ENCODE results near the gene HCFC1R1.

Gene HCFC1R1

DNA sequence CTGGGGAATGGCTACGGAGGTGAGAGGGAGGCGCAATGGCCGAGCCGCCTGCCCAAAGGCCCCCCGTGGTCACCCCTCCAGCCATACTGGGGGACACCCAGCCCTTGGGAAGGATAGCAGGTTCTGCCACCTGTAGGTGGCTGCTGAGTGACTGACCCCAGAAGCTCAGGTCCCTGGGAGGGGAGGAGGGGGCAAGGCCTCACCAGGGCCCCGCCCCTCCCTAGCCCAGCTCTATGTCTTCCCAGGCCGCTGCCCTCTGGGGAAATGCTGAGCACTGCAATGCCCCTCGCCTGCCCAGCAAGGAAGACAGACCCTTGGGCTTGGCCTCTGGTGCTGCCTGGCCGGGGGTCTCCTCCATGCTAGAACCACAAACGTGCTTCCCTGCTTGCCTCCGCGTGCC is 22.4 kb downstream of the HCFC1R1 start:
- no peak for DNase-seq (ENCODE audit: low read depth in 2 of 2)

GRCh38 chr16:3000540-3000939 is 23.2 kb downstream of the HCFC1R1 start:
- DNase-seq (ENCODE audit: low read depth in 2 of 2): no peak

DNA sequence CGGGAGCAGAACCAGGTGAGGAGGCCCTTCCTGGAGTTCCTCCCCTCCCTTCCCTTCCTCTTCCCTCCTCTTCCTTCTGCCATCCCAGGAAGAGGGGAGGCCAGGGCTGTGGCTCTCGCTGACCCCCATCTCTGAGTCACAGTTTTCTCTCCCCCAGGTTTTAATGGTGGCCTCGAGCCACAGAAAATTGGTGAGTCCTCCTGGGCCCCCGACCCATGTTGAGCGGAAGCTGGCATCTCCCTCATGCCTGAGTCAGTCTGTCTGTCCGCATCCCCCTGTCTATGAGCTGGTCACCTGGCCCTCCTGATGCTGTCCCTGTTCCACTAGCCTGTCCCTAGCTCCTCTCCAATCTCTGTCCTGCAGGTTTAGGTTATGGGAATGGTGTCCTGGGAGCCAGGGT is 23.8 kb downstream of the HCFC1R1 start:
- DNase-seq (ENCODE audit: low read depth in 2 of 2): no peak

DNA sequence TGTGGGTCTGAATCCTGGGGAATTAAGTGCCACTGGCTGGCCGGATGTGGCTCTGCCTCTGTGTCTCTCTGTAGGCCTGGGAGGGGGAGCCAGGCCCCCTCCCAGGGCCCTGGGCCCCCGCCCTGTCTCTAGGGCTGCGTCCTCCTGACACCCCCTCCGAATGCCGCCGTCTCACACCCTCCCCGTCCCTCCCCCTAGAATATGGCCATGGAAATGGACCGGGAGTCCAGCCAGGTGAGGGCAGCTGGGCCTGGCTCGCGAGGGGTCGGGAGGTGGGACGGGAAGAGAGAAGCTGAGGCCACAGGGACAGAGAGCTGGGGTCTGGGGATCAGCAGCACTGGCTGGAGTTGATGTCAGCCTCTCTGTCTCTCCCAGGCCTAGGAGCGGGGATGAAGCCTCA is 27.4 kb downstream of the HCFC1R1 start:
- DNase-seq (ENCODE audit: low read depth in 2 of 2): no peak

DNA sequence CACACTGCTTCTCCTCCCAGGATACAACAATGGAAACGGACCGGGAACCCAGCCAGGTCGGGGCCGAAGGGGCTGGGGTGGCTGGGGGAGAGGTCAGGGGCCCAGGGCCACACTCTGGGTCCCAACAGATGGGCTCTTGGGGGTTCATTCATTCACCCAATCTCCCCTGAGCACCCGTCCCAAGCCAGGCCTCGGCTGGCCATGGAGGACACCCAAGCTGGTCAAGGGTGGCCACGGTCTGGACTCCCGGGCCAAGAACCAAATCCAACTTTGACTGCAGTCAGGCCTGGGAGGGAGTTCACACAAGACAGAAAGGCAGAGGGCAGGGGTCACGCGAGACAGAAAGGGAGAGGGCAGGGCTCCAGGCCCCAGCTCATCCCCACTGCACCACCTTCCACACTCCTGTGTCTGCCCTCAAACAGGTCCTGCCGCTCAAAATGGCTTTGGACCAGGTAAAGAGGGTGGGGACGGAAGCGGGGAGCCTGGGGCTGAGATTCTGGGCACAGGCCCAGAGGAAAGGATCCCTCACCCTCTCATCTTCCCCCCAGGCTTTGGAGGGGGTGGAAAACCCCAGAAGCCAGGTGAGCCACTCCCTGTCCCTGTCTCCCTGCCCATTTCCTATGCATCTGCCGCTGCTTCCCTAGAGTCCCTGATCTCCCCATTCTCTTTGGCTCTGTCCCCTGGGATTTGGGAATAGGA is 31.2 kb downstream of the HCFC1R1 start:
- no peak for DNase-seq (ENCODE audit: low read depth in 2 of 2)

GRCh38 chr16:2991566-2992261 is 32.0 kb downstream of the HCFC1R1 start:
- DNase-seq (ENCODE audit: low read depth in 2 of 2): no peak

GRCh38 chr16:2990891-2991290 is 32.9 kb downstream of the HCFC1R1 start:
- DNase-seq (ENCODE audit: low read depth in 2 of 2): no peak

DNA sequence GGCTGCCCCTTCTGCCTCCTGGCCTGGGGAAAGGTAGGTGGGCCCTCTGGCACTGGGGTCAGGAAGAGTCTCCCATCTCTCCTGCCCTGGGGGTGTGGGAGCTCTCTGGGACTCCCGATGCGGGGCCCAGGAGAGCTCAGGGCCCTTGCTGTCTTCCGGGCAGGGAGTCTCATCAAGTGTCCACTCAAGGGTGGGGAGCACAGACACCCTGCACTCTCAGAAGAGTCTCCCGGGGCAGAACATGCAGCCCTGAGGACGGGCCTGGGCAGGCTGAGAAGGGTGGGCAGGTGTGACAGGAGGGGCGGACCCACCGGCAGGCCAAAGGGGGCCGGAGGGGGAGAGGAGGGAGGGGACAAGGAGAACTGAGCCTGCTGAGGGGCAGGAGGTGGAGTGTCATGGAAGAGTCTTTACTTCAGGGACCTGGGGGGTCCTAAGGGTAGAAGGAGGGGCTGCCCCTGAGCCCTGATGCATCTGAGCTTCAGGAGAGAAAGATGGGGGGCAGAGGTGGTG is 35.1 kb downstream of the HCFC1R1 start:
- no peak for DNase-seq (ENCODE audit: low read depth in 2 of 2)

- DNase-seq (ENCODE audit: low read depth in 2 of 2): no peak
These were observed 35.9 kb downstream of the HCFC1R1 start for GRCh38 chr16:2987833-2988232.

DNA sequence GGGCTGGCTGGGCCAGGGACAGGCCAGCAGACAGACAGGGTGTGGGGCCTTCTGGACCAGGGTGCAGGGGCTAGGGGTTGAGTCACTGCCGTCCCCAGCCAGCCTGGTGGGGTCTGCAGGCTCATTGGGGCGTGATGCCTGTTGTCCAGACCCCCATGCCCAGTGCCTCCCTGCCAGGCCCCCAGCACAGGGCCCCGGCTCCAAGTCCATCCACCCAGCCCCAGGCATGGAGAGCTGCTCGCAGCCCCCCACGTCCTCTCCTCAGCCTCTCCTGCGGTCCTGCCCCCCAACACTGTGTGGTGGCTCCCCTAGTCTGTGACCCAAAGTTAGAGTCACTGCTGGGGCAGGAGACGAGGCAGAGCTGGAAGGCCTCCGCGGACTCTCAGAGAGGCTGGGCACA is 36.5 kb downstream of the HCFC1R1 start:
- DNase-seq (ENCODE audit: low read depth in 2 of 2): no peak

DNA sequence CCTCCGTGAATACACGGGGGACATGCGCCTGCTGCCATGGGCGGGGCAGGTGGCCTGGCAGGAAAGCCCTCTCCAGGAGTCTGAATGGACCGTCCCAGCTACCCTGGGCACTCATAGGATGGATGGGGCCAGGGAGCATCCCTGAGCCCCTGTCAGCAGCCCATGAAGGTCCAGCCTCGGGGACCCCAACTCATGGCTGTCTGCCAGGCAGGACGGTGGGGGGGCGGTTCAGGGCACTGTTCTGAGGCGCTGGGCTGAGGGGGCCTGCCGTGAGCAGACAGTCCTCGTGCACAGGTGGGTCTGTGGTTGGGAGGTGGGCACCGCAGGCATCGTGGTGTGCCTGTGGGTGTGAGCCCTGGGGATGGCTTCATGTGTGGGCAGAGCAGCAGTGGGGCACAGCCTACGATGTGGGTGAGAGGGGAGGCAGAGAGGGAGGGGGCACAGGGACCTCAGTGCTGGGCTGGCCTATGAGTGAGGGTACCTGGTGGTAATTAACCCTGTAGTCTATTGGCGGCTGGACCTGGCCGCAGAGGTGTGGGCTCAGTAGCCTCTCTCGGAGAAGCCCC is 37.0 kb downstream of the HCFC1R1 start:
- no peak for DNase-seq (ENCODE audit: low read depth in 2 of 2)

DNA sequence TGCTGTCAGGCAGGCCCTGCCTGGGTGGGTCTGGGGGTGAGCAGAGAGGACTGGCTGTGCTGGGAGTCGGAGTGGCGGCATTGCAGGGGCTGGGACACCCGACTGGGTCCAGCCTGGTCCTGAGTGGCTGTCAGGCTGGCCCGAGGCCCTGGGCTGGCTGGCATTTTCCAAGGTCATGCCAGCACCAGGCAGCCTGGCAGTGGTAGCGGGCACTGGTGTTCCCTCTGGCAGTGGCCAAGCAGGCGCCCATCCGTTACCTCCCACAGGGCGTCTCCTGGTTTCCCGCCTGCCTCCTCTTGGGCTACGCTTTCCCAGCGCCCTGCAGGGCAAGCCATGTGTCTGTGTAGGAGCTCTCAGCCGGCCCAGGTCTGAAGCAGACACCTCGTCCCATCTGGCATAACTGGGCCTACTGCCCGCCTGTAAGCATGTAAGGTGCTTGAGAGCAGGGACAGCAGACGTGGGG is 37.8 kb downstream of the HCFC1R1 start:
- no peak for DNase-seq (ENCODE audit: low read depth in 2 of 2)

DNA sequence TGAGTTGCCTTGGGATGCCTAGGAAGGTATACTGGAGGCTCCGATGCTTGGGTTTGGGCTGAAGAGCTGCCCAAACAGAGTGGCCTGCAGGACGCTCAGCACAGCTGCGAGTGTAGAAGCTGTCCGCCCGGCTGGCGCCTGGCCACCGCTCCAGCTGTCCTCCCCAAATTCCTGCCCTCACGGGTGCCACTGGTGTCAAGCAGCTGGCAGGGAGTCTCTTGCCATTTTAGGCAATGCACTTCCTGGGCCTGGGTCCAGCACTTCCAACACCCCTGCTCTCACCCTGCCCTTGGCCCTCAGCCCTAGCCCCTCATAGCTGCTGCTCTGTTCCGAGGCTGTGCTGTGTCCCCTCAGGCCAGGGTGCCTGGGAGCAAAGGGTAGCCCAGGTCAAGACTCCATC is 38.3 kb downstream of the HCFC1R1 start:
- DNase-seq (ENCODE audit: low read depth in 2 of 2): no peak

DNA sequence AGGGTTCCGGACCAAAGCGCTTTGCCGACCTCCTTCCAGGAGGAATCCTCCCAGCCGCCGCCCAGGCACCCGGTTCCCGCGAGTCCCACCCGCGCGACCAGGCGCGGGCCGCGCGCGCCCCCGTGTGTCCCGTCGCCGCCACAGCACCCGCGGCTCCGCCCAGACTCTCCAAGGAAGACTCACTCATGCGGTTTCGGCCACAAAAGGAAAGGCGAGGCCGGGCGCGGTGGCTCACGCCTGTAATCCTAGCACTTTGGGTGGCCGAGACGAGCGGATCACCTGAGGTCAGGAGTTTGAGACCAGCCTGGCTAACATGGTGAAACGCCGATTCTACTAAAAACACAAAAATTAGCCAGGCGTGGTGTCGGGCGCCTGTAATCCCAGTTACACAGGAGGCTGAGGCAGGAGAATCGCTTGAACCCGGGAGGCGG is 40.0 kb downstream of the HCFC1R1 start:
- DNase-seq (ENCODE audit: low read depth in 2 of 2): peak in 1 of 2 donors; percentile 53

- no peak for DNase-seq (ENCODE audit: low read depth in 2 of 2)
These were observed 41.3 kb downstream of the HCFC1R1 start for GRCh38 chr16:2982402-2982801.

GRCh38 chr16:2981899-2982250 is 41.9 kb downstream of the HCFC1R1 start:
- no peak for DNase-seq (ENCODE audit: low read depth in 2 of 2)

- DNase-seq (ENCODE audit: low read depth in 2 of 2): no peak
These were observed 42.4 kb downstream of the HCFC1R1 start for GRCh38 chr16:2981177-2981898.

DNA sequence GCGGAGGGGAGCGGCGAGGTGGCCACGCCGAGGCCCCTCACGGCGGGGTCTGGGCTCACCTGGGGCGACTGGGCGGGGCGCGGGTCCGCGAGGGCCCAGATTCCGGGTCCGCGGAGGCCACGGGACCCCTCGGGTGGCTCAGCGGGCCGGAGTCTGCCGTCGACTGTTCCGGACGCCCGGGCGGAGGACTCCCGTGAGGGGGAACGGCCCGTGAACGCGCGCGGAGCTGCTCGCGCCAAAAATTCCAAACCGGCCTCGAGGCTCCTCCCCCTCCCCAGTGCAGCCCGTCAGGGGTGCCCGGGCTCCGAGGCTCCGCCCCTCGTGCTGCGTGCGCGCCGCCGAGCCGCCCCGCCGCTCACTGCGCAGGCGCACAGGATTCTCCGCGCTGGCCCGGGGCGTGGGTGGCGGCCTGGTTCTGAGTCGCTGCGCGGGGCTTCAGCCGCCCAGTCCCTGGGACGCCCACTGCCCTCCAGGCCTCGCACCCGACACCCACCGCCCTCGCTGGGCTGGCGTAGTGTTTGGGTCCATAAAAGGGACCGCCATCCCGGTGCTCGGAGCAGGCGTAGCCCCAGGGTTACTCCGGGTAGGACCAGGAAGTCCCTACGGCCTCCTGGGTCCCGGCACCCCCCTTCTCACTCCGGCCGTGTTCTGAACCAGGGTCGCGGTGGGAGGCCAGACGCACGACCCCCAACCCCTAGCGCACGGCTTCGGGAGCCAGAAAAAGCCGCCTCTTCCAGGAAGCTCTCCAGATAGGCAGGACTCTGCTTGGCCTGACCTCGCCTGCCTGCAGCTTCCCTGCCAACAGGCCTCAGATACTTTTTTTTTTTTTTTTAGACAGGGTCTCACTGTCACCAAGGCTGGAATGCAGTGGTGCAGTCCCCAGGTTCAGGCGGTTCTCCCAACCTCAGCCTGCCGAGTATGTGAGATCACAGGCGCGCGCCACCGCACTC is 43.2 kb downstream of the HCFC1R1 start, which contains the start of gene PKMYT1:
TSS of gene PKMYT1 (minus strand) at position 220 of the 950 bp plus-strand sequence. CDS start 789 bp downstream, outside the sequence.
- DNase-seq (ENCODE audit: low read depth in 2 of 2): peak; percentile 87 to 91

GRCh38 chr16:2979669-2980226 is 44.0 kb downstream of the HCFC1R1 start:
- no peak for DNase-seq (ENCODE audit: low read depth in 2 of 2)

DNA sequence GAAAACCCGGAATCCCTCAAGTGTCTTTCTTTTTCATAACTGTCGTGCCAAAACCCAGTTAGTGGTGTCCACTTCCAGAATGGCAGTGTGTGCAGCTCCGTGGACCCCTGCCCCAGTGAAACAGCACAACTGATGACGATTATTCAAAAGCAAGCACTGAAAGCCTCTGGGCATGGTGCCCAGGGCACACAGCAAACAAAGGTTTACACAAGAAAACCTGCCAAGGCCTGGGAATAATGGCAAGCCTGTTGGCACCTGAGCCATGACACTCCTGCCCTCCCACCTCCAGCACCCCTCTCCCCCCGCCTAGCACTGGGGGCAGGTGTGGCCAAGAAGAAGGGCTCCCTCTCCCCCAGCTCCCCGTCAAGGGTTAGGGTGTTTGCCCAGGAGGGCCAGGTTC is 46.3 kb downstream of the HCFC1R1 start:
- DNase-seq (ENCODE audit: low read depth in 2 of 2): no peak

- no peak for DNase-seq (ENCODE audit: low read depth in 2 of 2)
These were observed 47.1 kb downstream of the HCFC1R1 start for GRCh38 chr16:2976673-2977072.
